ENCODE results near the gene PDPN.

Gene PDPN

DNA sequence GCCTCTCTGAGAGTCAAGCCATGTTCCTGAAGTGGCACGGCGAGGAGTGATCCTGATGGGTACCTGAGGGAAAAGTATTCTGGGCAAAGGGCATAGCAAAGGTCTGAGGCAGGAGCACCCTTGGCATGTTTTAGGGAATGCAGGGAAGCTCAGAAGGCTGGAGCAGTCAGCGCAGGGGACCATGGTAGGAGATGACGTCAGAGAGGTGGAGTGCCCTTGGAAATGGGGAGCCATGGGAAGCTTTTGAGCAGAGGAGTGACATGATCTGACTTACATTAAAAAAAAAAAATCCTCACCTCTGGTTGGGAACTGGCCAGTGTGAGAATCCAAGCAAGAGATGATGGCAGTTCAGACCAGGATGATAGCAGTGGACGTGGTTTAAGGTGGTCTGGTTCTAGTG, 37.2 kb downstream of the PDPN start:
- Histone ChIP-seq H3K9me3 (ENCODE audit: control insufficient read depth, insufficient read depth, low read depth, low read length) (no peaks in the 10 kb centered on the region), H3K4me1 (ENCODE audit: control insufficient read depth, insufficient read depth, low read length) (no peaks in the 10 kb centered on the region), H3K36me3 (ENCODE audit: control insufficient read depth in 2 of 2, insufficient read depth in 1 of 2, low read length in 2 of 2) (peaks cover 0 to 21% of the 10 kb centered on the region in 2 experiments; a peak in 2 of 3 replicates), H3K27ac (ENCODE audit: extremely low read depth, low read depth, low read length) (no peak overlapping the region), H3K4me3 (ENCODE audit: low read depth, low read length) (no peak overlapping the region)
- no peak for TF ChIP-seq ZNF701 (tag by site-specific recombination; IDR thresholded peaks at IDR 0.05)
- no peak for TF ChIP-seq ZNF561 (tag by site-specific recombination; IDR thresholded peaks at IDR 0.05; ENCODE audit: borderline replicate concordance)
- TF ChIP-seq, protein P1, sequence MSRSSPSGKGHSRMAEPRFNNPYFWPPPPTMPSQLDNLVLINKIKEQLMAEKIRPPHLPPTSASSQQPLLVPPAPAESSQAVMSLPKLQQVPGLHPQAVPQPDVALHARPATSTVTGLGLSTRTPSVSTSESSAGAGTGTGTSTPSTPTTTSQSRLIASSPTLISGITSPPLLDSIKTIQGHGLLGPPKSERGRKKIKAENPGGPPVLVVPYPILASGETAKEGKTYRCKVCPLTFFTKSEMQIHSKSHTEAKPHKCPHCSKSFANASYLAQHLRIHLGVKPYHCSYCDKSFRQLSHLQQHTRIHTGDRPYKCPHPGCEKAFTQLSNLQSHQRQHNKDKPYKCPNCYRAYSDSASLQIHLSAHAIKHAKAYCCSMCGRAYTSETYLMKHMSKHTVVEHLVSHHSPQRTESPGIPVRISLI (tag by site-specific recombination; IDR thresholded peaks at IDR 0.05): no peak
- TF ChIP-seq, protein P2, sequence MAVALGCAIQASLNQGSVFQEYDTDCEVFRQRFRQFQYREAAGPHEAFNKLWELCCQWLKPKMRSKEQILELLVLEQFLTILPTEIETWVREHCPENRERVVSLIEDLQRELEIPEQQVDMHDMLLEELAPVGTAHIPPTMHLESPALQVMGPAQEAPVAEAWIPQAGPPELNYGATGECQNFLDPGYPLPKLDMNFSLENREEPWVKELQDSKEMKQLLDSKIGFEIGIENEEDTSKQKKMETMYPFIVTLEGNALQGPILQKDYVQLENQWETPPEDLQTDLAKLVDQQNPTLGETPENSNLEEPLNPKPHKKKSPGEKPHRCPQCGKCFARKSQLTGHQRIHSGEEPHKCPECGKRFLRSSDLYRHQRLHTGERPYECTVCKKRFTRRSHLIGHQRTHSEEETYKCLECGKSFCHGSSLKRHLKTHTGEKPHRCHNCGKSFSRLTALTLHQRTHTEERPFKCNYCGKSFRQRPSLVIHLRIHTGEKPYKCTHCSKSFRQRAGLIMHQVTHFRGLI (tag by site-specific recombination; IDR thresholded peaks at IDR 0.05): no peak
- no peak for TF ChIP-seq WT1 (tag by site-specific recombination; IDR thresholded peaks at IDR 0.05)
- TF ChIP-seq ZNF530 (tag by site-specific recombination; IDR thresholded peaks at IDR 0.05; ENCODE audit: low read depth): no peak
- no peak for TF ChIP-seq ZSCAN23 (tag by site-specific recombination; IDR thresholded peaks at IDR 0.05)
- TF ChIP-seq ZNF311 (tag by site-specific recombination; IDR thresholded peaks at IDR 0.05; ENCODE audit: borderline replicate concordance): no peak
- TF ChIP-seq ZBTB17 (tag by site-specific recombination; IDR thresholded peaks at IDR 0.05): no peak
- no peak for TF ChIP-seq ZNF211 (tag by site-specific recombination; IDR thresholded peaks at IDR 0.05; ENCODE audit: low read depth)
- CTCF ChIA-PET: interaction anchor here (0.6 kb wide), 1 partner anchor 59 kb away, joined by 4 read pairs; no protein-coding TSS in a partner anchor
- POLR2A ChIA-PET: no interaction called here

DNA sequence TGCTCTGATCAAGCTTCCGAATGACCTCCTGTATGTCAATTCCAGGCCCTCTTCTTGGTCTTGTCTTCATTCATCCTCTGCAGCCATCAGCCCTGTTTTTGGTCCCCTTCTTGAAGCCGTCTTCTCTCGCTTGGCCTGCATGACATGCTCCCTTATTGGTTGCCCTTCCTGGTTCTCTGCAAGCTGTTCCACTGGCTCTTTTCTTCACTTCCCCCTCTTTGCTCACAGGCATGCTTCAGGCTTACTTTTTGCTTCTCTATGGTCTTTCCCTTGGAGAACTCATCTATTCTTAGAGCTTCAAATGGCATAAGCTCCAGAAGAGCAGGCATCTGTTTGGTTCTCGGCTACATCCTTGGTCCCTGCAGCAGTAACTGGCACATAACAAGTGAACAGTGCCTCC, 38.8 kb downstream of the PDPN start:
- ChIA-PET POLR2A (no interaction called here), CTCF (interaction anchor here (0.6 kb wide), 1 partner anchor 35 kb away, joined by 3 read pairs; no protein-coding TSS in a partner anchor)
- no peaks in the 10 kb centered on the region for H3K9me3 ChIP-seq (ENCODE audit: control insufficient read depth, insufficient read depth, low read depth, low read length)
- peaks cover 0 to 6% of the 10 kb centered on the region in 2 experiments; a peak in 2 of 3 replicates for H3K36me3 ChIP-seq (ENCODE audit: control insufficient read depth in 2 of 2, insufficient read depth in 1 of 2, low read length in 2 of 2)
- TF ChIP-seq SCRT1 (tag by site-specific recombination; IDR thresholded peaks at IDR 0.05; ENCODE audit: borderline replicate concordance) (no peak), ZNF211 (tag by site-specific recombination; IDR thresholded peaks at IDR 0.05; ENCODE audit: low read depth) (no peak), ZNF664 (tag by site-specific recombination; IDR thresholded peaks at IDR 0.05) (no peak), PRDM1 (tag by site-specific recombination; IDR thresholded peaks at IDR 0.05) (no peak), ZNF658 (tag by site-specific recombination; IDR thresholded peaks at IDR 0.05) (no peak), ZNF701 (tag by site-specific recombination; IDR thresholded peaks at IDR 0.05) (no peak), ZNF510 (tag by site-specific recombination; IDR thresholded peaks at IDR 0.05; ENCODE audit: insufficient replicate concordance) (no peak), ZNF621 (tag by site-specific recombination; IDR thresholded peaks at IDR 0.05) (no peak), OSR2 (tag by site-specific recombination; IDR thresholded peaks at IDR 0.05) (no peak), ZNF830 (tag by site-specific recombination; IDR thresholded peaks at IDR 0.05; ENCODE audit: low read depth) (no peak), ZNF140 (tag by site-specific recombination; IDR thresholded peaks at IDR 0.05) (no peak), ZNF473 (tag by site-specific recombination; IDR thresholded peaks at IDR 0.05) (no peak), ZSCAN30 (tag by site-specific recombination; IDR thresholded peaks at IDR 0.05) (no peak), YY2 (tag by site-specific recombination; IDR thresholded peaks at IDR 0.05) (no peak)
- TF ChIP-seq, protein P3, sequence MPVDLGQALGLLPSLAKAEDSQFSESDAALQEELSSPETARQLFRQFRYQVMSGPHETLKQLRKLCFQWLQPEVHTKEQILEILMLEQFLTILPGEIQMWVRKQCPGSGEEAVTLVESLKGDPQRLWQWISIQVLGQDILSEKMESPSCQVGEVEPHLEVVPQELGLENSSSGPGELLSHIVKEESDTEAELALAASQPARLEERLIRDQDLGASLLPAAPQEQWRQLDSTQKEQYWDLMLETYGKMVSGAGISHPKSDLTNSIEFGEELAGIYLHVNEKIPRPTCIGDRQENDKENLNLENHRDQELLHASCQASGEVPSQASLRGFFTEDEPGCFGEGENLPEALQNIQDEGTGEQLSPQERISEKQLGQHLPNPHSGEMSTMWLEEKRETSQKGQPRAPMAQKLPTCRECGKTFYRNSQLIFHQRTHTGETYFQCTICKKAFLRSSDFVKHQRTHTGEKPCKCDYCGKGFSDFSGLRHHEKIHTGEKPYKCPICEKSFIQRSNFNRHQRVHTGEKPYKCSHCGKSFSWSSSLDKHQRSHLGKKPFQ (tag by site-specific recombination; IDR thresholded peaks at IDR 0.05): no peak
- TF ChIP-seq, protein P4, sequence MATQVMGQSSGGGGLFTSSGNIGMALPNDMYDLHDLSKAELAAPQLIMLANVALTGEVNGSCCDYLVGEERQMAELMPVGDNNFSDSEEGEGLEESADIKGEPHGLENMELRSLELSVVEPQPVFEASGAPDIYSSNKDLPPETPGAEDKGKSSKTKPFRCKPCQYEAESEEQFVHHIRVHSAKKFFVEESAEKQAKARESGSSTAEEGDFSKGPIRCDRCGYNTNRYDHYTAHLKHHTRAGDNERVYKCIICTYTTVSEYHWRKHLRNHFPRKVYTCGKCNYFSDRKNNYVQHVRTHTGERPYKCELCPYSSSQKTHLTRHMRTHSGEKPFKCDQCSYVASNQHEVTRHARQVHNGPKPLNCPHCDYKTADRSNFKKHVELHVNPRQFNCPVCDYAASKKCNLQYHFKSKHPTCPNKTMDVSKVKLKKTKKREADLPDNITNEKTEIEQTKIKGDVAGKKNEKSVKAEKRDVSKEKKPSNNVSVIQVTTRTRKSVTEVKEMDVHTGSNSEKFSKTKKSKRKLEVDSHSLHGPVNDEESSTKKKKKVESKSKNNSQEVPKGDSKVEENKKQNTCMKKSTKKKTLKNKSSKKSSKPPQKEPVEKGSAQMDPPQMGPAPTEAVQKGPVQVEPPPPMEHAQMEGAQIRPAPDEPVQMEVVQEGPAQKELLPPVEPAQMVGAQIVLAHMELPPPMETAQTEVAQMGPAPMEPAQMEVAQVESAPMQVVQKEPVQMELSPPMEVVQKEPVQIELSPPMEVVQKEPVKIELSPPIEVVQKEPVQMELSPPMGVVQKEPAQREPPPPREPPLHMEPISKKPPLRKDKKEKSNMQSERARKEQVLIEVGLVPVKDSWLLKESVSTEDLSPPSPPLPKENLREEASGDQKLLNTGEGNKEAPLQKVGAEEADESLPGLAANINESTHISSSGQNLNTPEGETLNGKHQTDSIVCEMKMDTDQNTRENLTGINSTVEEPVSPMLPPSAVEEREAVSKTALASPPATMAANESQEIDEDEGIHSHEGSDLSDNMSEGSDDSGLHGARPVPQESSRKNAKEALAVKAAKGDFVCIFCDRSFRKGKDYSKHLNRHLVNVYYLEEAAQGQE (tag by site-specific recombination; IDR thresholded peaks at IDR 0.05): no peak
- TF ChIP-seq, protein P5, sequence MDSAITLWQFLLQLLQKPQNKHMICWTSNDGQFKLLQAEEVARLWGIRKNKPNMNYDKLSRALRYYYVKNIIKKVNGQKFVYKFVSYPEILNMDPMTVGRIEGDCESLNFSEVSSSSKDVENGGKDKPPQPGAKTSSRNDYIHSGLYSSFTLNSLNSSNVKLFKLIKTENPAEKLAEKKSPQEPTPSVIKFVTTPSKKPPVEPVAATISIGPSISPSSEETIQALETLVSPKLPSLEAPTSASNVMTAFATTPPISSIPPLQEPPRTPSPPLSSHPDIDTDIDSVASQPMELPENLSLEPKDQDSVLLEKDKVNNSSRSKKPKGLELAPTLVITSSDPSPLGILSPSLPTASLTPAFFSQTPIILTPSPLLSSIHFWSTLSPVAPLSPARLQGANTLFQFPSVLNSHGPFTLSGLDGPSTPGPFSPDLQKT (IDR thresholded peaks at IDR 0.05; ENCODE audit: borderline replicate concordance, low read depth, low read length): no peak
- no peak overlapping the region for H3K4me3 ChIP-seq (ENCODE audit: low read depth, low read length)
- H3K4me1 ChIP-seq (ENCODE audit: control insufficient read depth, insufficient read depth, low read length): no peaks in the 10 kb centered on the region
- no peak overlapping the region for H3K27ac ChIP-seq (ENCODE audit: extremely low read depth, low read depth, low read length)

All from HEK293 (cell line).